ENCODE results near the gene UBE3B.

UBE3B gene

GRCh38 chr12:109448707-109449390 lies 28.6 kb upstream of the UBE3B start:
- no peak for DNase-seq (ENCODE audit: low read depth)

- no peak for DNase-seq (ENCODE audit: low read depth)
Observed at GRCh38 chr12:109449845-109450532, 27.4 kb upstream of the UBE3B start.

GRCh38 chr12:109450980-109451379 lies 26.5 kb upstream of the UBE3B start:
- no peak for DNase-seq (ENCODE audit: low read depth)

GRCh38 chr12:109451400-109451799 lies 26.0 kb upstream of the UBE3B start:
- no peak for DNase-seq (ENCODE audit: low read depth)

- no peak for DNase-seq (ENCODE audit: low read depth)
Observed at GRCh38 chr12:109452489-109452888, 24.9 kb upstream of the UBE3B start.

- DNase-seq (ENCODE audit: low read depth) = no peak
Observed at GRCh38 chr12:109455706-109456105, 21.7 kb upstream of the UBE3B start.

- DNase-seq (ENCODE audit: low read depth) = no peak
Observed at GRCh38 chr12:109458086-109458485, 19.3 kb upstream of the UBE3B start.

- DNase-seq (ENCODE audit: low read depth) = no peak
Observed at GRCh38 chr12:109458771-109459208, 18.6 kb upstream of the UBE3B start.

GRCh38 chr12:109459247-109459646 lies 18.2 kb upstream of the UBE3B start:
- DNase-seq (ENCODE audit: low read depth) = no peak

- no peak for DNase-seq (ENCODE audit: low read depth)
Observed at GRCh38 chr12:109460538-109460937, 16.9 kb upstream of the UBE3B start.

GRCh38 chr12:109461049-109461845 lies 16.2 kb upstream of the UBE3B start:
- no peak for DNase-seq (ENCODE audit: low read depth)

- peak; percentile 98 for DNase-seq (ENCODE audit: low read depth)
Observed at GRCh38 chr12:109461846-109462756, 15.3 kb upstream of the UBE3B start.

GRCh38 chr12:109462868-109463692 lies 14.4 kb upstream of the UBE3B start:
- DNase-seq (ENCODE audit: low read depth) = peak; percentile 97

- DNase-seq (ENCODE audit: low read depth) = no peak
Observed at GRCh38 chr12:109463756-109464155, 13.7 kb upstream of the UBE3B start.

- no peak for DNase-seq (ENCODE audit: low read depth)
Observed at GRCh38 chr12:109464642-109465351, 12.6 kb upstream of the UBE3B start.

GRCh38 chr12:109466305-109466704 lies 11.1 kb upstream of the UBE3B start:
- no peak for DNase-seq (ENCODE audit: low read depth)

GRCh38 chr12:109466821-109467220 lies 10.6 kb upstream of the UBE3B start:
- DNase-seq (ENCODE audit: low read depth) = no peak

GRCh38 chr12:109467978-109468676 lies 9.3 kb upstream of the UBE3B start:
- no peak for DNase-seq (ENCODE audit: low read depth)

GRCh38 chr12:109469517-109469916 lies 7.9 kb upstream of the UBE3B start:
- peak; percentile 79 for DNase-seq (ENCODE audit: low read depth)

- no peak for DNase-seq (ENCODE audit: low read depth)
Observed at GRCh38 chr12:109473006-109473405, 4.4 kb upstream of the UBE3B start.
